ENCODE data around the gene WDR70. TPM values are rescaled to one million over a fixed set of nuclear protein-coding genes. Genes with fewer than 3 reads are reported as not detected.
"Not testable (repeated sequence)": the region's sequence is repeated elsewhere in the genome, so short reads cannot be mapped to it uniquely, and the experiment has no call there.

WDR70 gene
- total RNA-seq, 1 experiment from 2014 or later, result 78.2 TPM

DNA sequence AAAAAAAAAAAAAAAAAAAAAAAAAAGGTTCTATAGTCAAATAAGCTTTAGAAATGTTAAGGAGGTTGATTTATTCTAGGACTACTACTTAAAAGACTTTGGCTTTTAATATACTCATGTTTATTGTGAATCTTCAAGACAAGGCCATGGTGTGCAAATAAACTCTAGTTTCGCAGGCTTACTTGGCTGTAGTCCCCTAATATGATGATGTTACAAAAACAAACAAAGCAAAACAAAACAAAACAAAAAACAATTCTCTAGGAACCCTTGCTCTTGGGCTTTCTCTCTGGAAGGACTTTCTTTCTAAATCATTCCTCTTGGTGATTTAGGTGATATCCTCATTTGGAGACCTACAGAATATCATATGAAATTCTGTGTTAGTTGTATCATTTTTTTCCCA lies 288.7 kb downstream of the WDR70 start:
- Histone ChIP-seq H3K27me3 (ENCODE audit: insufficient read depth, low read depth) (no peaks in the 10 kb centered on the region), H3K79me2 (ENCODE audit: low read depth) (peaks cover 3% of the 10 kb centered on the region; the same call in 1 of the 2 replicates), H4K20me1 (ENCODE audit: insufficient read depth) (no peaks in the 10 kb centered on the region), H3K9me2 (ENCODE audit: insufficient read depth) (no peaks in the 10 kb centered on the region), H3F3A (ENCODE audit: insufficient read depth, low read depth) (peaks cover 17% of the 10 kb centered on the region; the same call in 1 of the 2 replicates), H3K27ac (peak overlapping the region; percentile 90), H3K9me3 (ENCODE audit: insufficient read depth, low read depth) (0 out of 2 replicates have a peak, but pooled peaks cover 6% of the 10 kb centered on the region), H3K4me1 (replicated peaks; ENCODE audit: insufficient read depth) (peaks cover 23% of the 10 kb centered on the region), H3K4me2 (peak overlapping the region; percentile 60), H3K36me3 (ENCODE audit: low read depth) (0 out of 2 replicates have a peak, but pooled peaks cover 5% of the 10 kb centered on the region), H3K4me3 (peak overlapping the region; percentile 12; the same call in 1 of the 2 replicates), H2AFZ (no peak overlapping the region)
- POLR2A ChIA-PET (ENCODE audit: unreplicated experiment), result no interaction called here
- no TSS peak for BruUV-seq (replicated peaks)
- DNase-seq, result no peak
- intact Hi-C loops (cut with micrococcal nuclease; ENCODE audit: unreplicated experiment), result loop anchor here (1.0 to 2.0 kb wide), 5 partner anchors 28 to 135 kb away; no protein-coding TSS in a partner anchor
- TF ChIP-seq CTCF (conservative IDR thresholded peaks at IDR 0.05) (no peak), EZH2 (IDR thresholded peaks at IDR 0.05; ENCODE audit: low read depth) (no peak)
- CTCF ChIA-PET, result interaction anchor here (0.7 kb wide), 1 partner anchor 40 kb away, joined by 5 read pairs; no protein-coding TSS in a partner anchor

GRCh38 chr5:37668524-37669047 lies 289.5 kb downstream of the WDR70 start:
- Histone ChIP-seq H2AFZ (no peak overlapping the region), H3F3A (ENCODE audit: insufficient read depth, low read depth) (peaks cover 17% of the 10 kb centered on the region; the same call in 1 of the 2 replicates), H3K4me2 (peak overlapping the region; percentile 60), H3K79me2 (ENCODE audit: low read depth) (peaks cover 3% of the 10 kb centered on the region; the same call in 1 of the 2 replicates), H3K4me1 (replicated peaks; ENCODE audit: insufficient read depth) (peaks cover 23% of the 10 kb centered on the region), H3K27me3 (ENCODE audit: insufficient read depth, low read depth) (no peaks in the 10 kb centered on the region), H3K36me3 (ENCODE audit: low read depth) (0 out of 2 replicates have a peak, but pooled peaks cover 5% of the 10 kb centered on the region), H3K27ac (peak overlapping the region; percentile 90), H4K20me1 (ENCODE audit: insufficient read depth) (no peaks in the 10 kb centered on the region), H3K4me3 (peak overlapping the region; percentile 21; the same call in 1 of the 2 replicates), H3K9me3 (ENCODE audit: insufficient read depth, low read depth) (0 out of 2 replicates have a peak, but pooled peaks cover 6% of the 10 kb centered on the region), H3K9me2 (ENCODE audit: insufficient read depth) (no peaks in the 10 kb centered on the region)
- intact Hi-C loops (cut with micrococcal nuclease; ENCODE audit: unreplicated experiment), result loop anchor here (1.0 to 2.0 kb wide), 5 partner anchors 28 to 136 kb away; no protein-coding TSS in a partner anchor
- BruUV-seq (replicated peaks), result TSS peak; percentile 35
- TF ChIP-seq CTCF (conservative IDR thresholded peaks at IDR 0.05) (no peak), EZH2 (IDR thresholded peaks at IDR 0.05; ENCODE audit: low read depth) (no peak)
- DNase-seq, result peak; percentile 94 to 100
- POLR2A ChIA-PET (ENCODE audit: unreplicated experiment), result interaction anchor here (0.6 to 0.7 kb wide), 3 partner anchors 44 to 1408 kb away, joined by 4 to 18 read pairs (median 6); no protein-coding TSS in a partner anchor
- CTCF ChIA-PET, result interaction anchor here (1.5 kb wide), 1 partner anchor 28 kb away, joined by 7 read pairs; no protein-coding TSS in a partner anchor

GRCh38 chr5:37672118-37672588 lies 293.0 kb downstream of the WDR70 start:
- H4K20me1 ChIP-seq (ENCODE audit: insufficient read depth); H3K4me3 ChIP-seq; POLR2A ChIA-PET (ENCODE audit: unreplicated experiment); H3K36me3 ChIP-seq (ENCODE audit: low read depth); H2AFZ ChIP-seq; intact Hi-C loops (cut with micrococcal nuclease; ENCODE audit: unreplicated experiment); H3K9me3 ChIP-seq (ENCODE audit: insufficient read depth, low read depth); DNase-seq; CTCF ChIA-PET; H3K9me2 ChIP-seq (ENCODE audit: insufficient read depth); H3K27ac ChIP-seq; H3K27me3 ChIP-seq (ENCODE audit: insufficient read depth, low read depth); H3K4me2 ChIP-seq; BruUV-seq (replicated peaks); H3K79me2 ChIP-seq (ENCODE audit: low read depth): not testable (repeated sequence)
- H3F3A ChIP-seq (ENCODE audit: insufficient read depth, low read depth), result peaks cover 17% of the 10 kb centered on the region; the same call in 1 of the 2 replicates
- peaks cover 23% of the 10 kb centered on the region for H3K4me1 ChIP-seq (replicated peaks; ENCODE audit: insufficient read depth)

DNA sequence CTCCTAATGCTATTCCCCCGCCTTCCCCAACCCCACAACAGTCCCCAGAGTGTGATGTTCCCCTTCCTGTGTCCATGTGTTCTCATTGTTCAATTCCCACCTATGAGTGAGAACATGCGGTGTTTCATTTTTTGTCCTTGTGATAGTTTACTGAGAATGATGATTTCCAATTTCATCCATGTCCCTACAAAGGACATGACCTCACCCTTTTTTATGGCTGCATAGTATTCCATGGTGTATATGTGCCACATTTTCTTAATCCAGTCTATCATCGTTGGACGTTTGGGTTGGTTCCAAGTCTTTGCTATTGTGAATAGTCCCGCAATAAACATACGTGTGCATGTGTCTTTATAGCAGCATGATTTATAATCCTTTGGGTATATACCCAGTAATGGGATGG lies 295.2 kb downstream of the WDR70 start:
- H3F3A ChIP-seq (ENCODE audit: insufficient read depth, low read depth); H3K79me2 ChIP-seq (ENCODE audit: low read depth); H3K4me1 ChIP-seq (replicated peaks; ENCODE audit: insufficient read depth); POLR2A ChIA-PET (ENCODE audit: unreplicated experiment); H3K27ac ChIP-seq; H3K27me3 ChIP-seq (ENCODE audit: insufficient read depth, low read depth); H4K20me1 ChIP-seq (ENCODE audit: insufficient read depth); BruUV-seq (replicated peaks); intact Hi-C loops (cut with micrococcal nuclease; ENCODE audit: unreplicated experiment); H3K9me3 ChIP-seq (ENCODE audit: insufficient read depth, low read depth); H2AFZ ChIP-seq; H3K4me3 ChIP-seq; H3K4me2 ChIP-seq; CTCF ChIA-PET; H3K36me3 ChIP-seq (ENCODE audit: low read depth); DNase-seq; H3K9me2 ChIP-seq (ENCODE audit: insufficient read depth): not testable (repeated sequence)

- H3K9me3 ChIP-seq (ENCODE audit: insufficient read depth, low read depth); H2AFZ ChIP-seq; POLR2A ChIA-PET (ENCODE audit: unreplicated experiment); H3K36me3 ChIP-seq (ENCODE audit: low read depth); H3K79me2 ChIP-seq (ENCODE audit: low read depth); H3F3A ChIP-seq (ENCODE audit: insufficient read depth, low read depth); CTCF ChIA-PET; BruUV-seq (replicated peaks); H3K27me3 ChIP-seq (ENCODE audit: insufficient read depth, low read depth); H3K4me1 ChIP-seq (replicated peaks; ENCODE audit: insufficient read depth); H3K9me2 ChIP-seq (ENCODE audit: insufficient read depth); H4K20me1 ChIP-seq (ENCODE audit: insufficient read depth); H3K27ac ChIP-seq; H3K4me3 ChIP-seq; DNase-seq; intact Hi-C loops (cut with micrococcal nuclease; ENCODE audit: unreplicated experiment); H3K4me2 ChIP-seq: not testable (repeated sequence)
Measured at GRCh38 chr5:37679326-37679725, 300.2 kb downstream of the WDR70 start.

GRCh38 chr5:37679903-37680302 lies 300.8 kb downstream of the WDR70 start:
- H3K9me3 ChIP-seq (ENCODE audit: insufficient read depth, low read depth); DNase-seq; CTCF ChIA-PET; H3K4me2 ChIP-seq; H2AFZ ChIP-seq; H3K36me3 ChIP-seq (ENCODE audit: low read depth); H3K4me1 ChIP-seq (replicated peaks; ENCODE audit: insufficient read depth); POLR2A ChIA-PET (ENCODE audit: unreplicated experiment); H4K20me1 ChIP-seq (ENCODE audit: insufficient read depth); H3K27ac ChIP-seq; intact Hi-C loops (cut with micrococcal nuclease; ENCODE audit: unreplicated experiment); BruUV-seq (replicated peaks); H3K79me2 ChIP-seq (ENCODE audit: low read depth); H3K9me2 ChIP-seq (ENCODE audit: insufficient read depth); H3K27me3 ChIP-seq (ENCODE audit: insufficient read depth, low read depth); H3K4me3 ChIP-seq; H3F3A ChIP-seq (ENCODE audit: insufficient read depth, low read depth): not testable (repeated sequence)

All from PC-9 (cell line).